NCI-H524 treated with DMSO at 0.1 percent for 48 hours (cell line): Measurements from ENCODE around the gene ABCB1.
"Not testable (repeated sequence)": the region's sequence is repeated elsewhere in the genome, so short reads cannot be mapped to it uniquely, and the experiment has no call there.

Source experiments
- DNase-seq: peaks from one replicate; lab custom pipeline; 2025; lab: John Stamatoyannopoulos, UW

The ABCB1 gene

DNA sequence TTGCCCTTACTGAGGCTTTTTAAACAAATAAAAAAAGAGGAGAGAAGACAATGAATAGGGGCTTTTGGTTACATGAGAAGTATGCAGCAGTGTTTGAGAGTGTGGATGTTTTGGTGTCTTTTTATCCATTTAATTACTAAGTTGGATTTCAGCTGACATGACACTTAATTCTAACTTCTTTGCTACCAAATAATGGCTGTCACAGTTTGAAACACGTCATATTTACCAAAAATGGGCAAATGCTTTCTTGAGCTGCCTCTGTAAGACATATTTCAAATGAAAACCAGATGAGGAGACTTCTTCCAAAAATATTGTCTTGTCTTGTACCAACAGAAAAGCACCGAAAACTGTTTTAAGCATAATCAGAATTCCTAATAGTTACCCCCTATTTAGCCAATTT lies 129.2 kb downstream of the ABCB1 start:
- DNase-seq = no peak

DNA sequence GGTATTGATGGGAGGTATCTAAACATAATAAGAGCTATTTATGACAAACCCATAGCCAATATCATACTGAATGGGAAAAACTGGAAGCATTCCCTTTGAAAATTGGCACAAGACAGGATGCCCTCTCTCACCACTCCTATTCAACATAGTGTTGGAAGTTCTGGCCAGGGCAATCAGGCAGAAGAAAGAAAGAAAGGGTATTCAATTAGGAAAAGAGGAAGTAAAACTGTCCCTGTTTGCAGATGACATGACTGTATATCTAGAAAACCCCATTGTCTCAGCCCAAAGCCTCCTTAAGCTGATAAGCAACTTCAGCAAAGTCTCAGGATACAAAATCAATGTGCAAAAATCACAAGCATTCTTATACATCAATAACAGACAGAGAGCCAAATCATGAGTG lies 131.5 kb downstream of the ABCB1 start:
- not testable (repeated sequence) for DNase-seq

DNA sequence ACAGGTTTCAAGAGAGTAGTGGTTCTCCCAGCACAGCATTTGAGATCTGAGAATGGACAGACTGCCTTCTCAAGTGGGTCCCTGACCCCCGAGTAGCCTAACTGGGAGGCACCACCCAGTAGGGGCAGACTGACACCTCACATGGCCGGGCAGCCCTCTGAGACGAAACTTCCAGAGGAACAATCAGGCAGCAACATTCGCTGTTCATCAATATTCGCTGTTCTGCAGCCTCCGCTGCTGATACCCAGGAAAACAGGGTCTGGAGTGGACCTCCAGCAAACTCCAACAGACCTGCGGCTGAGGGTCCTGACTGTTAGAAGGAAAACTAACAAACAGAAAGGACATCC lies 135.2 kb downstream of the ABCB1 start:
- DNase-seq = not testable (repeated sequence)

DNA sequence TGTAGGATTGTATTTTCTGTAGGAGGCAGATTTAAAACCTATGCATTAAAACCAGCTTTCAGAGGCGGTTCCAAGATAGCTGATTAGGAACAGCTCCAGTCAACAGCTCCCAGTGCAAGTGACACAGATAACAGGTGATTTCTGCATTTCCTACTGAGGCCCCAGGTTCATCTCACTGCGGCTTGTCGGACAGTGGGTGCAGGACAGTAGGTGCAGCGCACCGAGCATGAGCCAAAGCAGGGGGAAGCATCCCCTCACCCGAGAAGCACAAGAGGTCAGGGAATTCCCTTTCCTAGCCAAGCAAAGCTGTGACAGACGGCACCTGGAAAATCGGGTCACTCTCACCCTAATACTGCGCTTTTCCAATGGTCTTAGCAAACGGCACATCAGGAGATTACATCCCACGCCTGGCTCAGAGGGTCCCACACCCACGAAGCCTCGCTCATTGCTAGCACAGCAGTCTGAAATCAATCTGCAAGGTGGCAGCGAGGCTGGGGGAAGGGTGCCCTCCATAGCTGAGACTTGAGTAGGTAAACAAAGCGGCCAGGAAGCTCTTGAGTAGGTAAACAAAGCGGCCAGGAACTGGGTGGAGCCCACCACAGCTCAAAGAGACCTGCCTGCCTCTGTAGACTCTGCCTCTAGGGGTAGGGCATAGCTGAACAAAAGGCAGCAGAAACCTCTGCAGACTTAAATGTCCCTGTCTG lies 135.7 kb downstream of the ABCB1 start:
- not testable (repeated sequence) for DNase-seq

DNA sequence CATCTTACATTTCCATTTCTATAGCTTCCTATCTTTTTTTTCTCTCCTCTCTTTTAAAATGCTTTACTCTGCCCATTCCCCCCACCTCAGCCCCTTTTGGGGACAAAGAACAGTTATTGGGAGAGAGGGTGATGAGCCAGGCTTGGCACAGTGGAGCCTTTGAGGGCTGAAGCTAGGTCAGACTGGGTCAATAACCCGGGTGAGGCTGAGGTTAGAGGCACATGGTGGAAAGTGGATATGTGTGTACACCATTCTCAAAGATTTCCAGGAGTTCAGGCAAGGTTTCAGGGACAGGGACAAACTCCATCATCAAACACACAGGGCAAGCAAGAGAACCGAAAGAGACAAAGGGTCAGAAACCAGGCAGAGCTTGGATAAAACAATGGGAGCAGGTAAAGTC lies 136.7 kb downstream of the ABCB1 start:
- no peak for DNase-seq

DNA sequence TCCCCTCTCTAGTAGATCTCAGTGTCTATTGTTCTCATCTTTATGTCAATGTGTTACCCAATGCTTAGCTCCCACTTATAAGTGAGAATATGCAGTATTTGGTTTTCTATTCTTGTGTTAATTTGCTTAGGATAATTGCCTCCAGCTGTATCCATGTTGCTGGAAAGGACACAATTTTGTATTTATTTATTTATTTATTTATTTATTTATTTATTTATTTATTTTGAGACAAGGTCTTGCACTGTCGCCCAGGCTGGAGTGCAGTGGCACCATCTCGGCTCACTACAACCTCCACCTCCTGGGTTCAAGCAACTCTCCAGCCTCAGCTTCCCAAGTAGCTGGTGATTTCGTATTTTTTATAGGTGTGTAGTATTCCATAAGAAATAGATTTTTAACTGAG lies 140.2 kb downstream of the ABCB1 start:
- not testable (repeated sequence) for DNase-seq

DNA sequence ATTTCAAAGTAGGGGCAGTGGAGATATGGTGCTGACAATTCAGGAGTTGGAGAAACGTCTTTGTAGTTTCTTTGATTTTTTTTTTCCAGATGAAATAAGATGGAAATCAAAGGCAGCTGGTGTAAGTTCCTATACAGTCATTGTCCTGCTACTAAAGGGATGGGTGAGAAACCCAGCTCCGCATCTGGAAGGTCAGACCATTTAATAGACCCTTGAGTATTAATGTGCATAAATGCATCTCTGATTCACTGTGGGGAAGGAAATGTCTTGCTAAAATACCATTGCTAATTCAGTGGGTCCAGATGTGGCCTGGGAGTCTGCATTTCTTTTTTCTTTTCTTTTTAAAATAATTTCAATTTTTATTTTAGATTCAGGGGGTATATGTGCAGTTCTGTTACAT lies 140.7 kb downstream of the ABCB1 start:
- DNase-seq = no peak

DNA sequence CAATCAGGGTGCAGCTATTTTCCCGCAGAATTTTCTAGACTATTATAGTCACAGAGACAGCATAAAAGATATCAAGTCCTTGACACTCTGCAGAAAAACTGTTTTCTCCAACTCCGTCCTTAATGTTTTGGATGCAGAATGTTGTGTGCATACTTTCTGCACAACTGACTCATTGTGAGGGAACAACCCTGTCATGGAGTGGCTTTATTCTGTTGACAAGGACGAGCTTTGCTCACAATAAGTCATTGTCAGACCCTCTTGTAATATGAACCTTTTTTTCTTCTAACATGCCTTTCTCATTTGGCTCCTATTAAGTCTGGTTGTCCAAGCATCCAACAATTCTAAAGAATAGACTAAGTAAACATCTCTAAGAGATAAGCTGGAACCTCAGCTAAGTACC lies 142.5 kb downstream of the ABCB1 start:
- no peak for DNase-seq

DNA sequence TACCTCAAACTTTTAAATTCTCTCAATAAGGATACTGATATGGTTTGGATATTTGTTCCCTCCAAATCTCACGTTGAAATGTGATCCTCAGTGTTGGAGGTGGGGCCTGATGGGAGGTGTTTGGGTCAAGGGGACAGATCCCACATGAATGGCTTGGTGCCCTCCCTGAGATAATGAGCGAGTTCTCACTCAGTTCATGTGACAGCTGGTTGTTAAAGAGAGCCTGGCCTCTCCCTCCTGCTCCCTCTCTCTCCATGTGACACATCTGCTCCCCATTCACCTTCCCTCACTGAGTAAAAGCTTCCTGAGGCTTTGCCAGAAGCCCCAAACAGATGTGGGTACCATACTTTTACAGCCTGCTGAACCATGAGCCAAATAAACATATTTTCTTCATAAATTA lies 144.4 kb downstream of the ABCB1 start:
- peak; percentile 83 for DNase-seq
